Gastroesophageal sphincter (tissue), 4 donors: ENCODE measurements around the gene GPATCH8. TPM values are rescaled to one million over a fixed set of nuclear protein-coding genes. Genes with fewer than 3 reads are reported as not detected.

Experiments
- ATAC-seq: fragments of 150-250 bp; one replicate; pipeline ENCODE4 v1.9.1; 2016; ENCODE audit warnings: mild to moderate bottlenecking, moderate library complexity
- H3K27ac ChIP-seq, 4 donors: fragments of 200-600 bp; sonication (generic) in 3 of 4; 1 replicate in 3 of 4; 2 replicates in 1 of 4; pipeline ENCODE4 v1.5.1; 2016 to 2019
- H3K27me3 ChIP-seq: fragments of 200-600 bp; sonication (generic); one replicate; pipeline ENCODE4 v1.5.1; 2019
- H3K36me3 ChIP-seq, 2 donors: fragments of 200-600 bp; sonication (generic); one replicate each; pipeline ENCODE4 v1.5.1; 2019; ENCODE audit warnings: control low read depth in 1 of 2
- H3K4me1 ChIP-seq, 3 donors: fragments of 200-600 bp; sonication (generic); 1 replicate in 2 of 3; 2 replicates in 1 of 3; pipeline ENCODE4 v1.5.1; 2016 to 2019; ENCODE audit warnings: control low read depth in 2 of 3
- H3K4me3 ChIP-seq, 2 donors: fragments of 200-600 bp; sonication (generic); one replicate each; pipeline ENCODE4 v1.5.1; 2019; ENCODE audit warnings: mild to moderate bottlenecking in 1 of 2, moderate library complexity in 1 of 2
- H3K9me3 ChIP-seq, 3 donors: fragments of 200-600 bp; sonication (generic); one replicate each; pipeline ENCODE4 v1.5.1; 2017 to 2019; ENCODE audit warnings: control low read depth in 2 of 3
- EP300 ChIP-seq: sonication (generic); formaldehyde crosslinking; IDR thresholded peaks from one replicate; pipeline ENCODE4 v1.6.1; 2017; ENCODE audit warnings: antibody characterized with exemption, mild to moderate bottlenecking
- POLR2A ChIP-seq, 2 donors: fragments of 450-650 bp; IDR thresholded peaks; one replicate each; pipeline ENCODE4 v1.6.1; 2017; ENCODE audit warnings: antibody characterized with exemption in 2 of 2, mild to moderate bottlenecking in 2 of 2, moderate library complexity in 1 of 2
- POLR2AphosphoS5 ChIP-seq: sonication (generic); formaldehyde crosslinking; IDR thresholded peaks from one replicate; pipeline ENCODE4 v1.6.1; 2017; ENCODE audit warnings: antibody characterized with exemption
- WGBS, 2 donors: methylation state at CpG; one replicate each; pipeline ENCODE4 v1.1.5; 2018; ENCODE audit warnings: low coverage in 1 of 2; 5-methylcytosine and 5-hydroxymethylcytosine counted together
- total RNA-seq, 4 donors: library from RNA; depleted of rRNA; stranded (reverse); fragments of >200 nt; gene quantifications; one replicate each; pipeline ENCODE4 v1.1.0, GENCODE V29; 2016
- TF ChIP-seq, protein P1 (sequence below), 4 experiments: fragments of 200-600 bp in 2 of 4; fragments of 450-650 bp in 2 of 4; sonication (generic) in 1 of 4; IDR thresholded peaks; one replicate each; pipeline ENCODE4 v1.5.1; 2017 to 2019; ENCODE audit warnings: antibody characterized with exemption in 4 of 4, mild to moderate bottlenecking in 2 of 4, moderate library complexity in 2 of 4

GPATCH8 gene
- total RNA-seq, 4 donors from 2014 or later = 21.8 to 54.6 (median 33.9) TPM

DNA sequence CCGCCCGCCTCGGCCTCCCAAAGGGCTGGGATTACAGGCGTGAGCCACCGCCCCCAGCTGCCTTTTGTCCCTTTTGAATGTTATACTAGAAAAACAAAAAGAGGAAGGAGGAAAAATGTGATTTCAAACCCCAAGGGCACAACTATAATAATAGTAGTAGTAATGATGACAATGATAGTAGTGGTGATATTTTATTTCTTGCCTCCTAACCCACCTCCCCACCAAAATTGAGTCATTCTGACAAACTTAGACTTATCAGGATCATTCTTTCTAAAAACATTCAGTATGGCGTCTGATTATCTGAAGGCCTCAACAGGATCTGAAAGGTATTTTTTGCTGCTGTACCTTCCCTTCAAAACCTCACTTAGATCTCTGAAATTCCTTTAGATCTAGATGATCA, 13.6 kb downstream of the GPATCH8 start:
- 98 to 100% methylated on average over 2 to 6 of the region's 6 CpGs for WGBS, 2 donors
- TF ChIP-seq, protein P1, sequence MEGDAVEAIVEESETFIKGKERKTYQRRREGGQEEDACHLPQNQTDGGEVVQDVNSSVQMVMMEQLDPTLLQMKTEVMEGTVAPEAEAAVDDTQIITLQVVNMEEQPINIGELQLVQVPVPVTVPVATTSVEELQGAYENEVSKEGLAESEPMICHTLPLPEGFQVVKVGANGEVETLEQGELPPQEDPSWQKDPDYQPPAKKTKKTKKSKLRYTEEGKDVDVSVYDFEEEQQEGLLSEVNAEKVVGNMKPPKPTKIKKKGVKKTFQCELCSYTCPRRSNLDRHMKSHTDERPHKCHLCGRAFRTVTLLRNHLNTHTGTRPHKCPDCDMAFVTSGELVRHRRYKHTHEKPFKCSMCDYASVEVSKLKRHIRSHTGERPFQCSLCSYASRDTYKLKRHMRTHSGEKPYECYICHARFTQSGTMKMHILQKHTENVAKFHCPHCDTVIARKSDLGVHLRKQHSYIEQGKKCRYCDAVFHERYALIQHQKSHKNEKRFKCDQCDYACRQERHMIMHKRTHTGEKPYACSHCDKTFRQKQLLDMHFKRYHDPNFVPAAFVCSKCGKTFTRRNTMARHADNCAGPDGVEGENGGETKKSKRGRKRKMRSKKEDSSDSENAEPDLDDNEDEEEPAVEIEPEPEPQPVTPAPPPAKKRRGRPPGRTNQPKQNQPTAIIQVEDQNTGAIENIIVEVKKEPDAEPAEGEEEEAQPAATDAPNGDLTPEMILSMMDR (IDR thresholded peaks at IDR 0.05) = no peak
- TF ChIP-seq POLR2AphosphoS5 = no peak
- no peak for TF ChIP-seq EP300
- TF ChIP-seq POLR2A (IDR thresholded peaks at IDR 0.05) = no peak
- no peaks in the 10 kb centered on the region for H3K9me3 ChIP-seq
- peaks cover 0 to 4% of the 10 kb centered on the region in 2 donors for H3K36me3 ChIP-seq
- H3K27me3 ChIP-seq = no peaks in the 10 kb centered on the region
- H3K27ac ChIP-seq = no peak overlapping the region
- no peak overlapping the region for H3K4me3 ChIP-seq
- H3K4me1 ChIP-seq = peaks cover 0 to 21% (median 0%) of the 10 kb centered on the region in 3 donors
- ATAC-seq = no peak

DNA sequence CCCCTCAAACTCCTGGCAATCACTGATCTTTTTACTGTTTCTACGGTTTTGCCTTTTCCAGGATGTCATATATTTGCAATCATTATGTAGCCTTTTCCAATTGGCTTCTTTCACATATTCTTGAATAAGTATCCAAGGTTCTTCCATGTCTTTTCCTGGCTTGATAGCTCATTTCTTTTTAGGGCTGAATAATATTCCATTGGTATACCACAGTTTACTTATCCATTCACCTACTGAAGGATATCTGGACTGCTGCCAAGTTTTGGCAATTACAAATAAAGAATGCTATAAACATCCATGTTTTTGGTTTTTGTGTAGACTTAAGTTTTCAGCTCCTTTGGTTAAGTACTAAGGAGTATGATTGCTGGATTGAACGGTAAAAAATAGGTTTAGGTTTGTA, 16.0 kb downstream of the GPATCH8 start:
- Histone ChIP-seq H3K4me3 (no peak overlapping the region), H3K9me3 (no peaks in the 10 kb centered on the region), H3K27ac (no peak overlapping the region), H3K36me3 (peaks cover 0 to 4% of the 10 kb centered on the region in 2 donors), H3K27me3 (no peaks in the 10 kb centered on the region), H3K4me1 (peaks cover 0 to 4% (median 0%) of the 10 kb centered on the region in 3 donors)
- WGBS, 2 donors = 80 to 100% methylated on average over 2 of the region's 2 CpGs
- ATAC-seq = no peak
- no peak for TF ChIP-seq EP300
- TF ChIP-seq, protein P1 (IDR thresholded peaks at IDR 0.05) = no peak
- TF ChIP-seq POLR2A (IDR thresholded peaks at IDR 0.05) = no peak
- no peak for TF ChIP-seq POLR2AphosphoS5

DNA sequence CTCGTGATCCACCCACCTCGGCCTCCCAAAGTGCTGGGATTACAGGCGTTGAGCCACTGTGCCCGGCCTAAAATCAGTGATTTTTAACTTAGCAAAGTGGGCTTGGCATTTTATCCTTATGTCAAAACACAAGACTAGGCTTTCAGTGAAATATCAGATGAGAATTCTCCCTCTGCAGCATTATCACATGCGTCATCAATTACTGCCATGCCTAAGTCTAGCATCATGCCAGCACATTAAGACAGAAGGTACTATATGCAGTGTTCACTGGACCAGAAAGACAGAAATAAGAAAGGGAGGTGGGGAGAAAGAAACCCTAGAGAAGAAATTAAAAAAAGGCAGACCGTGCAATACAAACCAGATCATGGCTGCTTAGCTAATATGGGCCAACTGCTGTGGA, 29.8 kb downstream of the GPATCH8 start:
- 85 to 91% methylated on average over 1 to 3 of the region's 6 CpGs for WGBS, 2 donors
- Histone ChIP-seq H3K36me3 (peaks cover 0 to 15% of the 10 kb centered on the region in 2 donors), H3K9me3 (no peaks in the 10 kb centered on the region), H3K27me3 (no peaks in the 10 kb centered on the region), H3K4me3 (no peak overlapping the region), H3K4me1 (peaks cover 0 to 8% (median 0%) of the 10 kb centered on the region in 3 donors), H3K27ac (no peak overlapping the region)
- ATAC-seq = no peak
- TF ChIP-seq, protein P1 (IDR thresholded peaks at IDR 0.05) = no peak
- TF ChIP-seq POLR2AphosphoS5 = no peak
- no peak for TF ChIP-seq EP300
- TF ChIP-seq POLR2A (IDR thresholded peaks at IDR 0.05) = no peak

DNA sequence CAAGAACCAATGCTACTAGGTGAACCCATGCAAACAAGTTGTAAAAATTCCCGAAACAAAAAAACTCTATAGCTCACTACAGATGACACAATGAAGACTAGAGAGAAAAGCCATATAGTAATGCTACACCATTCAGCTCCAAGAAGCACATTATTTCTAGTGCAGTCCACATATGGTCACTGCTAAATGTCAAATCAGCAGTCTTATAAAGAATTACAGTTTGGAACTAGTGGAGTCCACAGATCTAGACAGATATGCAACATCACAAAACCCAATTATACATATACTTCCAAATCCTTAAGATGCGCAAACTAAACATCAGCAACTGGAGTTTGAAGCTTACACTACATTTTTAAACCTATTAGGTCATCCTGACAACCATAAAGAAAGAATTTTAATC, 33.5 kb downstream of the GPATCH8 start:
- Histone ChIP-seq H3K36me3 (peaks cover 0 to 15% of the 10 kb centered on the region in 2 donors), H3K4me3 (no peak overlapping the region), H3K27ac (no peak overlapping the region), H3K9me3 (no peaks in the 10 kb centered on the region), H3K4me1 (peaks cover 4 to 29% (median 12%) of the 10 kb centered on the region in 3 donors), H3K27me3 (no peaks in the 10 kb centered on the region)
- TF ChIP-seq POLR2A (IDR thresholded peaks at IDR 0.05) (no peak), POLR2AphosphoS5 (no peak), EP300 (no peak)
- TF ChIP-seq, protein P1 (IDR thresholded peaks at IDR 0.05) = no peak
- ATAC-seq = no peak
- 94 to 100% methylated on average over 2 of the region's 2 CpGs for WGBS, 2 donors

DNA sequence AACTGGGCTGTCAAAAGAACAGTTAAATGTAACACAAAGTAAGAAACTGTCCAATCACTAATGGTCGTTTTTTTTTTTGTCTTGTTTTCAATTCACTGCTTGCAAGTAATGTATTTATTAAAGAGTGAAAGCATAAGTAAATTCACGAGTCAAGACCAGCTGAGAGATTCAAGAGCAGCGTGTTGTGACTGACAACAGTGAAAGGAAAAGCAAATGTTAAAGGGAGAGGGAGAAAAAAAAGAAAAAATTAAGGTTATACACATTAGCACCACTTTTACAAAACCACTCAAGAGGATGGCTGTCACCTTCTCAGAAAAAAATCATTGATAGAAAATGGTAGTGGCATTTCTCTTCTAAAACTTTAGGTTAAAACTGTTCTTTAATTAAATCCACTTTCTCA, 36.1 kb downstream of the GPATCH8 start:
- no peaks in the 10 kb centered on the region for H3K27me3 ChIP-seq
- TF ChIP-seq, protein P1 (IDR thresholded peaks at IDR 0.05) = no peak
- TF ChIP-seq EP300 (no peak), POLR2A (IDR thresholded peaks at IDR 0.05) (no peak), POLR2AphosphoS5 (no peak)
- ATAC-seq = no peak
- no peak overlapping the region for H3K27ac ChIP-seq
- H3K36me3 ChIP-seq = peaks cover 0 to 22% of the 10 kb centered on the region in 2 donors
- no peaks in the 10 kb centered on the region for H3K9me3 ChIP-seq
- 23 to 24% methylated on average over 3 of the region's 3 CpGs for WGBS, 2 donors
- H3K4me3 ChIP-seq = no peak overlapping the region
- H3K4me1 ChIP-seq = peaks cover 4 to 47% (median 12%) of the 10 kb centered on the region in 3 donors
